MCF 10A (cell line): Measurements from ENCODE around the gene CXCL16. TPM values are rescaled to one million over a fixed set of nuclear protein-coding genes. Genes with fewer than 3 reads are reported as not detected.

Source experiments
- BruUV-seq: library from RNA; stranded (reverse); fragments of 400-500 nt; replicated peaks from 2 replicates; lab custom pipeline; 2021; lab: Mats Ljungman, UMichigan
- CTCF ChIA-PET: fragments of 300-600 bp; sonication (Branson Sonifier 250); formaldehyde crosslinking; extraction: SDS; loops from one replicate; lab custom pipeline; 2021; ENCODE audit warnings: antibody characterized with exemption, inconsistent platforms; lab: Yijun Ruan, JAX
- POLR2A ChIA-PET: fragments of 300-600, 350-650 bp; sonication (Branson Sonifier 250); formaldehyde crosslinking; extraction: SDS; loops from one replicate; lab custom pipeline; 2020; ENCODE audit warnings: antibody characterized with exemption, inconsistent platforms; lab: Yijun Ruan, JAX
- DNase-seq: peaks from one replicate; pipeline ENCODE4 v3.0.0-alpha.2; 2018; ENCODE audit not compliant: unreplicated experiment
- H3K27ac Mint-ChIP-seq: one replicate; pipeline ENCODE4 v1.8.0; 2022; ENCODE audit warnings: mild to moderate bottlenecking, low read depth, mixed read lengths; ENCODE audit not compliant: unreplicated experiment
- H3K27me3 Mint-ChIP-seq: one replicate; pipeline ENCODE4 v1.8.0; 2022; ENCODE audit warnings: mixed read lengths; ENCODE audit not compliant: insufficient read depth, unreplicated experiment
- H3K36me3 Mint-ChIP-seq: one replicate; pipeline ENCODE4 v1.8.0; 2022; ENCODE audit warnings: mild to moderate bottlenecking, moderate library complexity, mixed read lengths; ENCODE audit not compliant: insufficient read depth, unreplicated experiment
- H3K4me1 Mint-ChIP-seq: one replicate; pipeline ENCODE4 v1.8.0; 2022; ENCODE audit warnings: mixed read lengths; ENCODE audit not compliant: insufficient read depth, unreplicated experiment
- H3K4me3 Mint-ChIP-seq: one replicate; pipeline ENCODE4 v1.8.0; 2022; ENCODE audit warnings: mild to moderate bottlenecking, moderate library complexity, mixed read lengths; ENCODE audit not compliant: unreplicated experiment
- H3K9me3 Mint-ChIP-seq: one replicate; pipeline ENCODE4 v1.8.0; 2022; ENCODE audit warnings: mixed read lengths; ENCODE audit not compliant: unreplicated experiment
- CTCF ChIP-seq: fragments of 200-600 bp; IDR thresholded peaks from one replicate; pipeline ENCODE4 v1.8.0; 2022; ENCODE audit warnings: antibody characterized with exemption, mild to moderate bottlenecking; ENCODE audit not compliant: unreplicated experiment
- intact Hi-C: fragments of 100-400 bp; cut with micrococcal nuclease; formaldehyde crosslinking; loops from 2 replicates; pipeline ENCODE4 v1.14.1; 2022
- total RNA-seq: library from RNA; stranded (reverse); gene quantifications from 2 replicates; pipeline ENCODE4 v1.2.3, GENCODE V29; 2022

CXCL16 gene
- total RNA-seq, 1 experiment from 2014 or later = 16.7 TPM

DNA sequence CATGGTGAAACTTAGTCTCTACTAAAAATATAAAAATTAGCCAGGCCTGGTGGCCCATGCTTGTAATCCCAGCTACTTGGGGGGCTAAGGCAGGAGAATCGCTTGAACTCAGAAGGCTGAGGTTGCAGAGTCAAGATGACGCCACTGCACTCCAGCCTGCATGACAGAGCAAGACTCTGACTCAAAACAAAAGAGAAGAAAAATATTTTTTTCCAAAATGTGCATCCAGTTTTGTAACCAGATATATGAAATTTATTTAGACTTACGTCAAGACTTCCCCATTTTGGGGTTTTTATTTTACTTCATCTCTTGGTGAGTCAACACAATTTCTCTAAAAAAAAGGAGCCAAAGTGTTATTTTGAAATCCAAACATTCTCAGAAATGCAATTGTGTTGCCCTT, 26.5 kb upstream of the CXCL16 start:
- Mint-ChIP-seq H3K9me3 (no peaks in the 10 kb centered on the region), H3K27me3 (peaks cover 18% of the 10 kb centered on the region), H3K4me3 (no peak overlapping the region), H3K4me1 (no peaks in the 10 kb centered on the region), H3K36me3 (no peaks in the 10 kb centered on the region), H3K27ac (no peak overlapping the region)
- no peak for TF ChIP-seq CTCF
- POLR2A ChIA-PET = no interaction called here
- BruUV-seq = no TSS peak
- DNase-seq = no peak
- intact Hi-C loops = no loop called here
- CTCF ChIA-PET = interaction anchor here (0.6 kb wide), 1 partner anchor 116 kb away, joined by 3 read pairs; no protein-coding TSS in a partner anchor

DNA sequence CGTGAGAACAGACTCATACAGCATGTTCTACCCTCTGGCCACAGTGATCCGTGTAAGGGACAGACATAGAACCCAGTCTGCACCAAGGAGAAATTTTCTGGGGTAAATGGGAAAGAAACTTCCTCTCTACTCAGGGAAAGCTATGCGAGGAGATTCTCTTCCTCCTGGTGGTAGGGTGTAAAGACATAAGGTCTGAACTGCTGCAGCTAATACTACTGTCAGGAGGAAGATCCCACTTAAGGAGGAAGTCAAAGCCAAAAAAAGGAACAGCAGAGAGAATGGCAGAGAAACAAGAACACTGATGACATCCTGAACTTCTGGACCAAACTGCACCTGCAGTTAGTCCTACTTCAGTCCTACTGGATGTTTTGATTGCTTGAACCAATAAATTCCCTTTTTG, 24.9 kb upstream of the CXCL16 start:
- no peak for TF ChIP-seq CTCF
- ChIA-PET CTCF (no interaction called here), POLR2A (interaction anchor here (0.6 kb wide), 1 partner anchor 17 kb away, joined by 3 read pairs; no protein-coding TSS in a partner anchor)
- Mint-ChIP-seq H3K4me3 (no peak overlapping the region), H3K9me3 (no peaks in the 10 kb centered on the region), H3K27me3 (peaks cover 18% of the 10 kb centered on the region), H3K36me3 (no peaks in the 10 kb centered on the region), H3K27ac (no peak overlapping the region), H3K4me1 (no peaks in the 10 kb centered on the region)
- DNase-seq = no peak
- intact Hi-C loops = no loop called here
- BruUV-seq = no TSS peak

DNA sequence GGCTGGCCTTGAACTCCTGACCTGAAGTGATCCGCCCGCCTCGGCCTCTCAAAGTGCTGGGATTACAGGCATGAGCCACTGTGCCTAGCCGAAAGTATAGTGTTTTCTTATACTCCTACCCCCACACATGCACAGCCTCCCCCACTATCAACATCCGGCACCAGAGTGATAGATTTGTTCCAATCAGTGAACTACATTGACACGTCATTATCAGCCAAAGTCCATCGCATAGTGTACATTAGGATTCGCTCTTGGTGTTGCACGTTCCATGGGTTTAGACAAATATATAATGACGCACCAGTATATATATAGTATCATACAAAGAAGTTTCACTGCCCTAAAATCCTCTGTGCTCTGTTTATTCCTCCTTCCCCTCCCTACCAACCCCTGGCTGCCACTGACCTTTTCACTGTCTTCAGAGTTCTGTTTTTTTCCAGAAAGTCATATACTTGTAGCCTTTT, 20.1 kb upstream of the CXCL16 start:
- DNase-seq = no peak
- POLR2A ChIA-PET = no interaction called here
- BruUV-seq = no TSS peak
- no peak overlapping the region for H3K27ac Mint-ChIP-seq
- no peak for TF ChIP-seq CTCF
- H3K27me3 Mint-ChIP-seq = peaks cover 26% of the 10 kb centered on the region
- H3K36me3 Mint-ChIP-seq = no peaks in the 10 kb centered on the region
- no peaks in the 10 kb centered on the region for H3K9me3 Mint-ChIP-seq
- intact Hi-C loops = no loop called here
- CTCF ChIA-PET = no interaction called here
- no peak overlapping the region for H3K4me3 Mint-ChIP-seq
- no peaks in the 10 kb centered on the region for H3K4me1 Mint-ChIP-seq

- Mint-ChIP-seq H3K4me1 (no peaks in the 10 kb centered on the region), H3K4me3 (no peak overlapping the region), H3K9me3 (no peaks in the 10 kb centered on the region), H3K27ac (no peak overlapping the region), H3K27me3 (peaks cover 63% of the 10 kb centered on the region), H3K36me3 (no peaks in the 10 kb centered on the region)
- intact Hi-C loops = no loop called here
- TF ChIP-seq CTCF = no peak
- no peak for DNase-seq
- ChIA-PET POLR2A (interaction anchor here (0.6 to 1.6 kb wide), 3 partner anchors 15 to 43 kb away, joined by 3 to 4 read pairs (median 3); partner anchors contain the start of gene ARRB2), CTCF (no interaction called here)
- no TSS peak for BruUV-seq
Observed at GRCh38 chr17:4753392-4753791, 13.7 kb upstream of the CXCL16 start.
